HG03439 (cell line): ENCODE results near the gene DDOST.

ENCODE experiments used
- ATAC-seq: cut with Tn5 transposase; IDR thresholded peaks from one replicate; pipeline ENCODE4 v1.9.1; 2021; ENCODE audit warnings: mild to moderate bottlenecking, moderate library complexity; ENCODE audit not compliant: unreplicated experiment

The DDOST gene

GRCh38 chr1:20661207-20662109, at the start of gene DDOST:
Gene DDOST (minus strand): TSS chr1:20661369. CDS start chr1:20661350, 19 bp downstream.
- ATAC-seq, result peak; percentile 95

GRCh38 chr1:20710469-20711284, 49.5 kb upstream of the DDOST start:
- no peak for ATAC-seq

GRCh38 chr1:20709868-20710267, 48.7 kb upstream of the DDOST start:
- no peak for ATAC-seq

GRCh38 chr1:20708891-20709290, 47.7 kb upstream of the DDOST start:
- ATAC-seq, result no peak

GRCh38 chr1:20708057-20708456, 46.9 kb upstream of the DDOST start:
- no peak for ATAC-seq

- ATAC-seq, result no peak
Observed at GRCh38 chr1:20706841-20707240, 45.7 kb upstream of the DDOST start.

GRCh38 chr1:20705203-20705755, 44.1 kb upstream of the DDOST start:
- ATAC-seq, result no peak

- ATAC-seq, result no peak
Observed at GRCh38 chr1:20704390-20705202, 43.4 kb upstream of the DDOST start.

GRCh38 chr1:20703124-20703756, 42.1 kb upstream of the DDOST start:
- no peak for ATAC-seq

GRCh38 chr1:20702416-20702815, 41.2 kb upstream of the DDOST start:
- ATAC-seq, result no peak

- ATAC-seq, result no peak
Observed at GRCh38 chr1:20701847-20702246, 40.7 kb upstream of the DDOST start.

- ATAC-seq, result no peak
Observed at GRCh38 chr1:20701446-20701845, 40.3 kb upstream of the DDOST start.

GRCh38 chr1:20700636-20701215, 39.6 kb upstream of the DDOST start:
- no peak for ATAC-seq

GRCh38 chr1:20699558-20699957, 38.4 kb upstream of the DDOST start:
- ATAC-seq, result no peak

GRCh38 chr1:20698195-20698910, 37.2 kb upstream of the DDOST start:
- ATAC-seq, result no peak

- no peak for ATAC-seq
Observed at GRCh38 chr1:20697563-20697962, 36.4 kb upstream of the DDOST start.

- ATAC-seq, result peak; percentile 64
Observed at GRCh38 chr1:20696397-20697333, 35.5 kb upstream of the DDOST start.

- ATAC-seq, result no peak
Observed at GRCh38 chr1:20695515-20695914, 34.3 kb upstream of the DDOST start.
